GM21515 (cell line): Measurements from ENCODE around the gene RASL12.
"Not testable (repeated sequence)": the region's sequence is repeated elsewhere in the genome, so short reads cannot be mapped to it uniquely, and the experiment has no call there.

Source experiments
- ATAC-seq: cut with Tn5 transposase; IDR thresholded peaks from one replicate; pipeline ENCODE4 v1.9.1; 2021; ENCODE audit not compliant: unreplicated experiment

RASL12 gene

GRCh38 chr15:65067645-65068402 lies at the start of gene RASL12:
Gene RASL12, minus strand, starts transcription at chr15:65067991. Its CDS starts 156 bp downstream, at chr15:65067835.
- no peak for ATAC-seq

GRCh38 chr15:65115542-65115941 lies 47.8 kb upstream of the RASL12 start:
- no peak for ATAC-seq

- no peak for ATAC-seq
Measured at GRCh38 chr15:65115086-65115485, 47.3 kb upstream of the RASL12 start, which contains the start of gene UBAP1L. Gene UBAP1L, minus strand, starts transcription at chr15:65115200. Its CDS starts 8,985 bp downstream, at chr15:65106215.

- no peak for ATAC-seq
Measured at GRCh38 chr15:65110676-65111292, 43.0 kb upstream of the RASL12 start.

- no peak for ATAC-seq
Measured at GRCh38 chr15:65106011-65106590, 38.3 kb upstream of the RASL12 start.

GRCh38 chr15:65105038-65105437 lies 37.2 kb upstream of the RASL12 start:
- ATAC-seq, result no peak

- no peak for ATAC-seq
Measured at GRCh38 chr15:65102912-65103311, 35.1 kb upstream of the RASL12 start.

GRCh38 chr15:65101891-65102708 lies 34.3 kb upstream of the RASL12 start:
- ATAC-seq, result no peak

- ATAC-seq, result no peak
Measured at GRCh38 chr15:65101411-65101890, 33.7 kb upstream of the RASL12 start.

- no peak for ATAC-seq
Measured at GRCh38 chr15:65100442-65100841, 32.7 kb upstream of the RASL12 start.

GRCh38 chr15:65099801-65100200 lies 32.0 kb upstream of the RASL12 start:
- ATAC-seq, result not testable (repeated sequence)

- no peak for ATAC-seq
Measured at GRCh38 chr15:65099336-65099735, 31.5 kb upstream of the RASL12 start.

GRCh38 chr15:65097651-65098263 lies 30.0 kb upstream of the RASL12 start:
- ATAC-seq, result no peak

GRCh38 chr15:65096481-65097385 lies 28.9 kb upstream of the RASL12 start:
- no peak for ATAC-seq

- ATAC-seq, result no peak
Measured at GRCh38 chr15:65095747-65096104, 27.9 kb upstream of the RASL12 start.

- no peak for ATAC-seq
Measured at GRCh38 chr15:65095011-65095746, 27.4 kb upstream of the RASL12 start.

GRCh38 chr15:65094294-65094995 lies 26.7 kb upstream of the RASL12 start:
- ATAC-seq, result no peak

- ATAC-seq, result not testable (repeated sequence)
Measured at GRCh38 chr15:65093793-65094170, 26.0 kb upstream of the RASL12 start.
